GM12878 (cell line): ENCODE measurements around the gene THSD4.

ENCODE experiments used
- ATF2 ChIP-seq: IDR thresholded peaks from 2 replicates; pipeline ENCODE4 v1.6.1; 2012; ENCODE audit warnings: low read length, inconsistent platforms
- EP300 ChIP-seq, 2 experiments: fragments of 150-350 bp in 1 of 2; IDR thresholded peaks; 2 replicates each; pipeline ENCODE4 v1.6.1; 2011 to 2012; ENCODE audit warnings: low read depth in 2 of 2, low read length in 2 of 2, borderline replicate concordance in 1 of 2, improper control_type of control experiment in 1 of 2, inconsistent platforms in 1 of 2; ENCODE audit not compliant: control insufficient read depth in 1 of 2
- HDAC2 ChIP-seq: fragments of 200-600 bp; sonication (generic); IDR thresholded peaks from 2 replicates; pipeline ENCODE4 v1.6.1; 2017
- PML ChIP-seq: IDR thresholded peaks from 2 replicates; pipeline ENCODE4 v1.6.1; 2012; ENCODE audit warnings: low read length, inconsistent platforms
- RCOR1 ChIP-seq: conservative IDR thresholded peaks from 2 replicates; pipeline ENCODE4 v1.6.1; 2012; ENCODE audit warnings: low read depth, low read length, improper control_type of control experiment
- RFX5 ChIP-seq: IDR thresholded peaks from 2 replicates; pipeline ENCODE4 v1.6.1; 2011; ENCODE audit warnings: low read depth, low read length, improper control_type of control experiment
- SUZ12 ChIP-seq: fragments of 200-600 bp; sonication (generic); IDR thresholded peaks from one replicate; pipeline ENCODE4 v1.6.1; 2018; ENCODE audit warnings: antibody characterized with exemption, mild to moderate bottlenecking; ENCODE audit not compliant: unreplicated experiment
- TF ChIP-seq, protein P1 (sequence below), 3 experiments: IDR thresholded peaks in 2 of 3; conservative IDR thresholded peaks in 1 of 3; 2 replicates each; pipeline ENCODE4 v1.5.1; 2011; ENCODE audit warnings: low read depth in 3 of 3, low read length in 3 of 3, mild to moderate bottlenecking in 3 of 3, control low read depth in 2 of 3, moderate library complexity in 2 of 3, inconsistent platforms in 1 of 3, mixed read lengths in 1 of 3; ENCODE audit not compliant: control insufficient read depth in 2 of 3, insufficient read depth in 1 of 3; ENCODE audit errors: extremely low read depth in 1 of 3
- TF ChIP-seq, protein P2 (sequence below): IDR thresholded peaks from 2 replicates; pipeline ENCODE4 v1.6.1; 2011; ENCODE audit warnings: borderline replicate concordance, low read depth, mild to moderate bottlenecking, moderate library complexity, mixed read lengths, low read length; ENCODE audit not compliant: insufficient read depth; ENCODE audit errors: extremely low read length
- TF ChIP-seq, protein P3 (sequence below): fragments of 450-650 bp; IDR thresholded peaks from 2 replicates; pipeline ENCODE4 v1.6.1; 2016; ENCODE audit warnings: mild to moderate bottlenecking
- TF ChIP-seq, protein P4 (sequence below): fragments of 450-650 bp; formaldehyde crosslinking; IDR thresholded peaks from 2 replicates; pipeline ENCODE4 v1.5.0; 2022; ENCODE audit warnings: mild to moderate bottlenecking, missing genetic modification characterization

GRCh38 chr15:71092056-71092600 lies 23.1 kb upstream of the THSD4 start:
- TF ChIP-seq EP300 (IDR thresholded peaks at IDR 0.05; ENCODE audit: borderline replicate concordance in 1 of 2, control insufficient read depth in 1 of 2, low read depth in 2 of 2, low read length in 2 of 2) (no peak), RFX5 (no peak), PML (no peak), ATF2 (no peak), RCOR1 (no peak), HDAC2 (no peak), SUZ12 (no peak)
- TF ChIP-seq, protein P1, sequence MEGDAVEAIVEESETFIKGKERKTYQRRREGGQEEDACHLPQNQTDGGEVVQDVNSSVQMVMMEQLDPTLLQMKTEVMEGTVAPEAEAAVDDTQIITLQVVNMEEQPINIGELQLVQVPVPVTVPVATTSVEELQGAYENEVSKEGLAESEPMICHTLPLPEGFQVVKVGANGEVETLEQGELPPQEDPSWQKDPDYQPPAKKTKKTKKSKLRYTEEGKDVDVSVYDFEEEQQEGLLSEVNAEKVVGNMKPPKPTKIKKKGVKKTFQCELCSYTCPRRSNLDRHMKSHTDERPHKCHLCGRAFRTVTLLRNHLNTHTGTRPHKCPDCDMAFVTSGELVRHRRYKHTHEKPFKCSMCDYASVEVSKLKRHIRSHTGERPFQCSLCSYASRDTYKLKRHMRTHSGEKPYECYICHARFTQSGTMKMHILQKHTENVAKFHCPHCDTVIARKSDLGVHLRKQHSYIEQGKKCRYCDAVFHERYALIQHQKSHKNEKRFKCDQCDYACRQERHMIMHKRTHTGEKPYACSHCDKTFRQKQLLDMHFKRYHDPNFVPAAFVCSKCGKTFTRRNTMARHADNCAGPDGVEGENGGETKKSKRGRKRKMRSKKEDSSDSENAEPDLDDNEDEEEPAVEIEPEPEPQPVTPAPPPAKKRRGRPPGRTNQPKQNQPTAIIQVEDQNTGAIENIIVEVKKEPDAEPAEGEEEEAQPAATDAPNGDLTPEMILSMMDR (IDR thresholded peaks at IDR 0.05 in 2 of 3, conservative IDR thresholded peaks at IDR 0.05 in 1 of 3; ENCODE audit: control insufficient read depth in 2 of 3, extremely low read depth in 1 of 3, insufficient read depth in 1 of 3, low read depth in 3 of 3, low read length in 3 of 3) = no peak
- TF ChIP-seq, protein P2, sequence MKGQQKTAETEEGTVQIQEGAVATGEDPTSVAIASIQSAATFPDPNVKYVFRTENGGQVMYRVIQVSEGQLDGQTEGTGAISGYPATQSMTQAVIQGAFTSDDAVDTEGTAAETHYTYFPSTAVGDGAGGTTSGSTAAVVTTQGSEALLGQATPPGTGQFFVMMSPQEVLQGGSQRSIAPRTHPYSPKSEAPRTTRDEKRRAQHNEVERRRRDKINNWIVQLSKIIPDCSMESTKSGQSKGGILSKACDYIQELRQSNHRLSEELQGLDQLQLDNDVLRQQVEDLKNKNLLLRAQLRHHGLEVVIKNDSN = no peak
- TF ChIP-seq, protein P3, sequence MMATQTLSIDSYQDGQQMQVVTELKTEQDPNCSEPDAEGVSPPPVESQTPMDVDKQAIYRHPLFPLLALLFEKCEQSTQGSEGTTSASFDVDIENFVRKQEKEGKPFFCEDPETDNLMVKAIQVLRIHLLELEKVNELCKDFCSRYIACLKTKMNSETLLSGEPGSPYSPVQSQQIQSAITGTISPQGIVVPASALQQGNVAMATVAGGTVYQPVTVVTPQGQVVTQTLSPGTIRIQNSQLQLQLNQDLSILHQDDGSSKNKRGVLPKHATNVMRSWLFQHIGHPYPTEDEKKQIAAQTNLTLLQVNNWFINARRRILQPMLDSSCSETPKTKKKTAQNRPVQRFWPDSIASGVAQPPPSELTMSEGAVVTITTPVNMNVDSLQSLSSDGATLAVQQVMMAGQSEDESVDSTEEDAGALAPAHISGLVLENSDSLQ = no peak
- TF ChIP-seq, protein P4, sequence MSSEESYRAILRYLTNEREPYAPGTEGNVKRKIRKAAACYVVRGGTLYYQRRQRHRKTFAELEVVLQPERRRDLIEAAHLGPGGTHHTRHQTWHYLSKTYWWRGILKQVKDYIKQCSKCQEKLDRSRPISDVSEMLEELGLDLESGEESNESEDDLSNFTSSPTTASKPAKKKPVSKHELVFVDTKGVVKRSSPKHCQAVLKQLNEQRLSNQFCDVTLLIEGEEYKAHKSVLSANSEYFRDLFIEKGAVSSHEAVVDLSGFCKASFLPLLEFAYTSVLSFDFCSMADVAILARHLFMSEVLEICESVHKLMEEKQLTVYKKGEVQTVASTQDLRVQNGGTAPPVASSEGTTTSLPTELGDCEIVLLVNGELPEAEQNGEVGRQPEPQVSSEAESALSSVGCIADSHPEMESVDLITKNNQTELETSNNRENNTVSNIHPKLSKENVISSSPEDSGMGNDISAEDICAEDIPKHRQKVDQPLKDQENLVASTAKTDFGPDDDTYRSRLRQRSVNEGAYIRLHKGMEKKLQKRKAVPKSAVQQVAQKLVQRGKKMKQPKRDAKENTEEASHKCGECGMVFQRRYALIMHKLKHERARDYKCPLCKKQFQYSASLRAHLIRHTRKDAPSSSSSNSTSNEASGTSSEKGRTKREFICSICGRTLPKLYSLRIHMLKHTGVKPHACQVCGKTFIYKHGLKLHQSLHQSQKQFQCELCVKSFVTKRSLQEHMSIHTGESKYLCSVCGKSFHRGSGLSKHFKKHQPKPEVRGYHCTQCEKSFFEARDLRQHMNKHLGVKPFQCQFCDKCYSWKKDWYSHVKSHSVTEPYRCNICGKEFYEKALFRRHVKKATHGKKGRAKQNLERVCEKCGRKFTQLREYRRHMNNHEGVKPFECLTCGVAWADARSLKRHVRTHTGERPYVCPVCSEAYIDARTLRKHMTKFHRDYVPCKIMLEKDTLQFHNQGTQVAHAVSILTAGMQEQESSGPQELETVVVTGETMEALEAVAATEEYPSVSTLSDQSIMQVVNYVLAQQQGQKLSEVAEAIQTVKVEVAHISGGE (CRISPR knock-in tag) = no peak
